IMR-90 (cell line): ENCODE results near the gene RAI1. TPM values are rescaled to one million over a fixed set of nuclear protein-coding genes. Genes with fewer than 3 reads are reported as not detected.

Experiments used
- ATAC-seq: fragments of 200-7000 bp; cut with Tn5 transposase; 2 replicates; pipeline ENCODE4 v1.9.1; 2020; ENCODE audit warnings: low read depth, mild to moderate bottlenecking, moderate library complexity
- BruUV-seq: library from RNA; stranded (reverse); fragments of 400-500 nt; replicated peaks from 2 replicates; lab custom pipeline; 2021; lab: Mats Ljungman, UMichigan
- CTCF ChIA-PET: fragments of 300-600 bp; formaldehyde crosslinking; extraction: SDS; loops from one replicate; lab custom pipeline; 2021; ENCODE audit warnings: antibody characterized with exemption; lab: Yijun Ruan, JAX
- POLR2A ChIA-PET: fragments of 300-600 bp; sonication (Branson Sonifier 250); formaldehyde crosslinking; loops from one replicate; lab custom pipeline; 2022; ENCODE audit warnings: antibody characterized with exemption; ENCODE audit not compliant: unreplicated experiment; lab: Charles Lee
- DNase-seq: peaks from one replicate; pipeline ENCODE4 v3.0.0; 2013
- H2AFZ ChIP-seq: replicated peaks from 2 replicates; pipeline ENCODE3; 2013; ENCODE audit warnings: low read length, mild to moderate bottlenecking; ENCODE audit not compliant: poor library complexity
- H2AK5ac ChIP-seq: 2 replicates; pipeline ENCODE4 v1.6.1; 2013; ENCODE audit warnings: low read depth, low read length, inconsistent platforms
- H2AK9ac ChIP-seq: replicated peaks from 2 replicates; pipeline ENCODE3; 2013; ENCODE audit warnings: mild to moderate bottlenecking, low read depth, low read length, moderate library complexity; ENCODE audit not compliant: poor library complexity
- H2BK120ac ChIP-seq: 2 replicates; pipeline ENCODE4 v1.6.1; 2013; ENCODE audit warnings: low read depth, low read length, inconsistent platforms
- H2BK15ac ChIP-seq: 3 replicates; pipeline ENCODE4 v1.6.1; 2013; ENCODE audit warnings: low read depth, low read length, inconsistent platforms
- H2BK20ac ChIP-seq: 2 replicates; pipeline ENCODE4 v1.6.1; 2013; ENCODE audit warnings: low read depth, mild to moderate bottlenecking, inconsistent platforms, low read length, moderate library complexity
- H2BK5ac ChIP-seq: 2 replicates; pipeline ENCODE4 v1.6.1; 2013; ENCODE audit warnings: mild to moderate bottlenecking, low read depth, low read length, inconsistent platforms; ENCODE audit not compliant: poor library complexity, severe bottlenecking
- H3K14ac ChIP-seq: replicated peaks from 2 replicates; pipeline ENCODE4 v1.6.1; 2013; ENCODE audit warnings: low read depth, low read length, inconsistent platforms
- H3K18ac ChIP-seq: 2 replicates; pipeline ENCODE4 v1.6.1; 2013; ENCODE audit warnings: low read depth, low read length, control low read depth
- H3K23ac ChIP-seq: 2 replicates; pipeline ENCODE4 v1.6.1; 2013; ENCODE audit warnings: low read depth, low read length, inconsistent platforms
- H3K27ac ChIP-seq: 2 replicates; pipeline ENCODE4 v1.5.1; 2013; ENCODE audit warnings: mild to moderate bottlenecking, control low read depth, low read length; ENCODE audit not compliant: insufficient read depth
- H3K27me3 ChIP-seq: 2 replicates; pipeline ENCODE4 v1.6.1; 2013; ENCODE audit warnings: low read length; ENCODE audit not compliant: control insufficient read depth, insufficient read depth
- H3K36me3 ChIP-seq: 2 replicates; pipeline ENCODE4 v1.6.1; 2013; ENCODE audit warnings: low read length, mixed read lengths; ENCODE audit not compliant: control insufficient read depth, insufficient read depth
- H3K4ac ChIP-seq: 2 replicates; pipeline ENCODE4 v1.6.1; 2013; ENCODE audit warnings: low read depth, low read length, inconsistent platforms
- H3K4me1 ChIP-seq: 2 replicates; pipeline ENCODE4 v1.6.1; 2013; ENCODE audit warnings: low read length, mixed read lengths; ENCODE audit not compliant: control insufficient read depth, insufficient read depth
- H3K4me2 ChIP-seq: 2 replicates; pipeline ENCODE4 v1.6.1; 2013; ENCODE audit warnings: low read depth, mild to moderate bottlenecking, control low read depth, low read length, moderate library complexity
- H3K4me3 ChIP-seq: 2 replicates; pipeline ENCODE4 v1.5.1; 2013; ENCODE audit warnings: low read depth, mild to moderate bottlenecking, control low read depth, low read length, moderate library complexity; ENCODE audit not compliant: insufficient read depth
- H3K56ac ChIP-seq: 2 replicates; pipeline ENCODE4 v1.6.1; 2013; ENCODE audit warnings: low read length, inconsistent platforms; ENCODE audit not compliant: insufficient read depth; ENCODE audit errors: extremely low read depth
- H3K79me1 ChIP-seq, 2 experiments: 2 replicates each; pipeline ENCODE4 v1.6.1; 2013; ENCODE audit warnings: low read length in 2 of 2, inconsistent platforms in 1 of 2, low read depth in 1 of 2
- H3K9ac ChIP-seq: 2 replicates; pipeline ENCODE4 v1.6.1; 2013; ENCODE audit warnings: low read depth, low read length, control low read depth
- H3K9me1 ChIP-seq: 2 replicates; pipeline ENCODE4 v1.6.1; 2013; ENCODE audit warnings: low read length, inconsistent platforms; ENCODE audit not compliant: insufficient read depth
- H3K9me3 ChIP-seq: 2 replicates; pipeline ENCODE4 v1.6.1; 2013; ENCODE audit warnings: low read length; ENCODE audit not compliant: control insufficient read depth, insufficient read depth
- H4K20me1 ChIP-seq: 2 replicates; pipeline ENCODE4 v1.6.1; 2013; ENCODE audit warnings: low read length, inconsistent platforms; ENCODE audit not compliant: insufficient read depth
- H4K5ac ChIP-seq: 2 replicates; pipeline ENCODE4 v1.6.1; 2013; ENCODE audit warnings: mild to moderate bottlenecking, low read depth, low read length, control low read depth
- H4K8ac ChIP-seq, 2 experiments: 2 replicates each; pipeline ENCODE4 v1.6.1; 2013; ENCODE audit warnings: low read depth in 2 of 2, low read length in 2 of 2, control low read depth in 1 of 2, inconsistent platforms in 1 of 2
- H4K91ac ChIP-seq: 2 replicates; pipeline ENCODE4 v1.6.1; 2013; ENCODE audit warnings: low read depth, low read length, inconsistent platforms; ENCODE audit not compliant: insufficient read depth
- BHLHE40 ChIP-seq: fragments of 150-350 bp; IDR thresholded peaks from 2 replicates; pipeline ENCODE4 v1.6.1; 2016; ENCODE audit warnings: mild to moderate bottlenecking, low read depth, low read length
- CEBPB ChIP-seq: IDR thresholded peaks from 2 replicates; pipeline ENCODE4 v1.6.1; 2012; ENCODE audit warnings: low read depth, low read length, improper control_type of control experiment
- CHD1 ChIP-seq: IDR thresholded peaks from 2 replicates; pipeline ENCODE4 v1.6.1; 2012; ENCODE audit warnings: low read depth, low read length, improper control_type of control experiment
- CTCF ChIP-seq: conservative IDR thresholded peaks from 2 replicates; pipeline ENCODE4 v1.5.1; 2012; ENCODE audit warnings: mild to moderate bottlenecking, low read depth, low read length, improper control_type of control experiment
- FOS ChIP-seq: fragments of 150-350 bp; IDR thresholded peaks from 2 replicates; pipeline ENCODE4 v1.6.1; 2016; ENCODE audit warnings: low read depth, low read length
- MAFK ChIP-seq: IDR thresholded peaks from 2 replicates; pipeline ENCODE4 v1.6.1; 2012; ENCODE audit warnings: low read depth, low read length, improper control_type of control experiment
- MAZ ChIP-seq: IDR thresholded peaks from 2 replicates; pipeline ENCODE4 v1.6.1; 2012; ENCODE audit warnings: low read depth, mild to moderate bottlenecking, low read length, improper control_type of control experiment, moderate library complexity, borderline replicate concordance
- MXI1 ChIP-seq: IDR thresholded peaks from 2 replicates; pipeline ENCODE4 v1.6.1; 2012; ENCODE audit warnings: low read depth, mild to moderate bottlenecking, low read length, moderate library complexity, borderline replicate concordance
- NFE2L2 ChIP-seq: fragments of 150-350 bp; IDR thresholded peaks from 2 replicates; pipeline ENCODE4 v1.6.1; 2016; ENCODE audit warnings: low read depth, mild to moderate bottlenecking, low read length
- POLR2A ChIP-seq: IDR thresholded peaks from 2 replicates; pipeline ENCODE4 v1.6.1; 2012; ENCODE audit warnings: mild to moderate bottlenecking, low read depth, low read length
- RAD21 ChIP-seq: IDR thresholded peaks from 2 replicates; pipeline ENCODE4 v1.6.1; 2012; ENCODE audit warnings: low read length, improper control_type of control experiment
- RCOR1 ChIP-seq: IDR thresholded peaks from 2 replicates; pipeline ENCODE4 v1.6.1; 2012; ENCODE audit warnings: mild to moderate bottlenecking, low read length, improper control_type of control experiment; ENCODE audit not compliant: insufficient replicate concordance
- RFX5 ChIP-seq: IDR thresholded peaks from 2 replicates; pipeline ENCODE4 v1.8.0; 2012; ENCODE audit warnings: low read depth, mild to moderate bottlenecking, low read length, moderate library complexity
- SMC3 ChIP-seq: fragments of 150-350 bp; IDR thresholded peaks from 2 replicates; pipeline ENCODE4 v1.6.1; 2016; ENCODE audit warnings: low read depth, mild to moderate bottlenecking, antibody characterized with exemption, low read length, moderate library complexity
- USF2 ChIP-seq: fragments of 150-350 bp; IDR thresholded peaks from 2 replicates; pipeline ENCODE4 v1.6.1; 2017; ENCODE audit warnings: mild to moderate bottlenecking, antibody characterized with exemption, low read length, low read depth
- WGBS, 2 experiments: methylation state at CpG; one replicate each; pipeline versions ENCODE4 v1.1.5 to v1.1.7; 2013; ENCODE audit warnings: missing lambda C conversion rate in 2 of 2; ENCODE audit not compliant: insufficient read length in 1 of 2; ENCODE audit errors: extremely low coverage in 2 of 2; 5-methylcytosine and 5-hydroxymethylcytosine counted together
- dilution Hi-C: fragments of 300-500 bp; cut with HindIII; formaldehyde crosslinking; loops from one replicate; pipeline ENCODE4 v1.14.3; 2018; ENCODE audit warnings: low sequenced_read_pairs; ENCODE audit not compliant: unreplicated experiment
- in situ Hi-C: fragments of 300-500 bp; cut with MboI; formaldehyde crosslinking; loops from 3 replicates; pipeline ENCODE4 v1.14.3; 2019; ENCODE audit warnings: low sequenced_read_pairs, inconsistent platforms, mixed read lengths
- intact Hi-C: fragments of 100-400 bp; cut with micrococcal nuclease; formaldehyde crosslinking; loops from 2 replicates; pipeline ENCODE4 v1.10.0; 2022
- polyA plus RNA-seq, 3 experiments: library from polyadenylated mRNA; depleted of rRNA; stranded (reverse); fragments of >200 nt; gene quantifications; 2 replicates each; pipeline ENCODE4 v1.2.3, GENCODE V29; 2012; ENCODE audit warnings: low replicate concordance in 1 of 3
- total RNA-seq: library from RNA; depleted of rRNA; stranded (reverse); fragments of >200 nt; gene quantifications from 2 replicates; pipeline ENCODE4 v1.2.3, GENCODE V29; 2012

Gene RAI1
- total and polyA plus RNA-seq, 2 of the 4 experiments (the other 2 are of a cell fraction) = 1.8 to 10.5 TPM

GRCh38 chr17:17795946-17796786 lies 114.9 kb downstream of the RAI1 start:
- no peaks in the 10 kb centered on the region for H3K27me3 ChIP-seq
- H2BK20ac ChIP-seq = no peak overlapping the region
- H4K91ac ChIP-seq = no peak overlapping the region
- CTCF ChIA-PET = no interaction called here
- ATAC-seq (no peak), DNase-seq (no peak)
- no peak overlapping the region for H3K56ac ChIP-seq
- dilution Hi-C loops (no loop called here), intact Hi-C loops (no loop called here), in situ Hi-C loops (no loop called here)
- no TSS peak for BruUV-seq
- 96% methylated on average over 21 of the region's 40 CpGs; no CpG with 5 or more reads in 1 of the 2 experiments for WGBS, 2 experiments
- H2AK5ac ChIP-seq = no peak overlapping the region
- no peak overlapping the region for H3K23ac ChIP-seq
- H3K4me2 ChIP-seq = no peak overlapping the region
- H4K8ac ChIP-seq = no peak overlapping the region
- peaks cover 74% of the 10 kb centered on the region for H4K20me1 ChIP-seq
- no peak overlapping the region for H3K9ac ChIP-seq
- H3K36me3 ChIP-seq = peaks cover 60% of the 10 kb centered on the region
- no peak overlapping the region for H2BK5ac ChIP-seq
- H2BK15ac ChIP-seq = no peak overlapping the region
- no peaks in the 10 kb centered on the region for H3K9me3 ChIP-seq
- no peak overlapping the region for H2AK9ac ChIP-seq
- H3K4me1 ChIP-seq = peaks cover 10% of the 10 kb centered on the region; the same call in 1 of the 2 replicates
- no peak overlapping the region for H4K5ac ChIP-seq
- no peak overlapping the region for H3K4ac ChIP-seq
- no peak overlapping the region for H3K4me3 ChIP-seq
- no peak overlapping the region for H2AFZ ChIP-seq
- H3K18ac ChIP-seq = no peak overlapping the region
- peaks cover 6% of the 10 kb centered on the region; the same call in 1 of the 2 replicates for H3K9me1 ChIP-seq
- POLR2A ChIA-PET = no interaction called here
- H3K79me1 ChIP-seq = peaks cover 25 to 89% of the 10 kb centered on the region in 2 experiments
- H3K14ac ChIP-seq = no peak overlapping the region
- no peak overlapping the region for H2BK120ac ChIP-seq
- no peak overlapping the region for H3K27ac ChIP-seq
- TF ChIP-seq FOS (no peak), MAZ (no peak), SMC3 (no peak), MAFK (no peak), RAD21 (no peak), MXI1 (no peak), CHD1 (no peak), POLR2A (no peak), USF2 (no peak), CTCF (no peak), RCOR1 (no peak), BHLHE40 (no peak), NFE2L2 (no peak), CEBPB (no peak), RFX5 (no peak)
